Vagina (tissue), 2 donors: ENCODE measurements around the gene AP4B1.

ENCODE experiments used
- CTCF ChIP-seq, 3 experiments: fragments of 450-650 bp in 2 of 3; fragments of 200-600 bp in 1 of 3; sonication (generic) in 1 of 3; IDR thresholded peaks; one replicate each; pipeline ENCODE4 v1.5.1; 2017 to 2019; ENCODE audit warnings: antibody characterized with exemption in 3 of 3, mild to moderate bottlenecking in 2 of 3, moderate library complexity in 2 of 3
- POLR2A ChIP-seq, 2 donors: fragments of 450-650 bp; IDR thresholded peaks; one replicate each; pipeline ENCODE4 v1.6.1; 2017; ENCODE audit warnings: antibody characterized with exemption in 2 of 2, mild to moderate bottlenecking in 2 of 2, moderate library complexity in 2 of 2

- TF ChIP-seq CTCF (IDR thresholded peaks at IDR 0.05) (no peak), POLR2A (IDR thresholded peaks at IDR 0.05) (no peak)
Measured at GRCh38 chr1:113928187-113928930, 23.8 kb upstream of the AP4B1 start.
